ENCODE results near the gene FBXO21.
"Not testable (repeated sequence)": the region's sequence is repeated elsewhere in the genome, so short reads cannot be mapped to it uniquely, and the experiment has no call there.

Gene FBXO21, protein sequence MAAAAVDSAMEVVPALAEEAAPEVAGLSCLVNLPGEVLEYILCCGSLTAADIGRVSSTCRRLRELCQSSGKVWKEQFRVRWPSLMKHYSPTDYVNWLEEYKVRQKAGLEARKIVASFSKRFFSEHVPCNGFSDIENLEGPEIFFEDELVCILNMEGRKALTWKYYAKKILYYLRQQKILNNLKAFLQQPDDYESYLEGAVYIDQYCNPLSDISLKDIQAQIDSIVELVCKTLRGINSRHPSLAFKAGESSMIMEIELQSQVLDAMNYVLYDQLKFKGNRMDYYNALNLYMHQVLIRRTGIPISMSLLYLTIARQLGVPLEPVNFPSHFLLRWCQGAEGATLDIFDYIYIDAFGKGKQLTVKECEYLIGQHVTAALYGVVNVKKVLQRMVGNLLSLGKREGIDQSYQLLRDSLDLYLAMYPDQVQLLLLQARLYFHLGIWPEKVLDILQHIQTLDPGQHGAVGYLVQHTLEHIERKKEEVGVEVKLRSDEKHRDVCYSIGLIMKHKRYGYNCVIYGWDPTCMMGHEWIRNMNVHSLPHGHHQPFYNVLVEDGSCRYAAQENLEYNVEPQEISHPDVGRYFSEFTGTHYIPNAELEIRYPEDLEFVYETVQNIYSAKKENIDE

DNA sequence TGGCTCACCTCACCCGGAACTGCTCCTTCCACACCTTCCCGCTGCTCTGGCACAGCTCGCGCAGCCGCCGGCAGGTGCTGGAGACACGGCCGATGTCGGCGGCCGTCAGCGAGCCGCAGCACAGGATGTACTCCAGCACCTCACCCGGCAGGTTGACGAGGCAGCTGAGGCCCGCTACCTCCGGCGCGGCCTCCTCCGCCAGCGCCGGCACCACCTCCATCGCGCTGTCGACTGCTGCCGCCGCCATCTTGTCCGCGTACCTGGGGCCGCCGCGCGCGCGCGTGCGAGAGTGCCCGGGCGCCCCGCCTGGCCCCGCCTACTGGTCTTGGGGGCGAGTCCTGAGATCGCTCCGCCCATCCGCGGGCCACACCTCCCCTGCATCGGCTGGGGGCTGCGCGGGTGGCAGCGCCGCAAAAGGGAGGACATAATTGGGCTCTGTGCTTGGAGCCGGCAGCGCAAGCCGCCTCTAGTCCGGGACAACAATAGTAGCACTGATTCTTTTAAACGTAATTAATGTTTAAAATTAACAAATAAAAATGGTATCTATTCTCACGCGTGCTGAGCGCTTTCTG lies at the start of gene FBXO21:
Gene FBXO21 (minus strand): TSS at position 261 of the 572 bp plus-strand sequence. CDS start 14 bp downstream, at position 247.
- DNase-seq, result peak; percentile 91 to 93

- DNase-seq, result peak; percentile 44 to 46
These were observed 46.3 kb upstream of the FBXO21 start for GRCh38 chr12:117236456-117237001.

DNA sequence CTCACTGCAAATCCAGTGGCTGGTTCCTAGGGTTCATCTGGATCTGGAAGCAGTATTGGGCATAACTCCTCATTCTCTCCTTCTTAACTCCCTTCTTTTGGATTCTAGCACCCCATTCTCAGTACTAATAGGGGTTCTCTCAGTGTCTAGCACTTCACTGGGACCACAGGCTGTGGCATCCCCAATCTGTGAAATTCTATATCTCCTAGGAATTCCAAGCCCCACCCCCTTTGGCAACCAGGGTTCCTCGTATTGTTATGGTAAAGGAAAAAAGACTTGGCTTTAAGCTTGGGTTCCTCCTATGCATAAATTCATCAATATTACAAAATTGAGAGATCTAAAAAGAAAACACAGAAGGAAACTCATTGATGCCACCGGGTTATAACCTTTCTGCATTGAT lies 45.0 kb upstream of the FBXO21 start:
- DNase-seq, result no peak

- DNase-seq, result no peak
These were observed 44.2 kb upstream of the FBXO21 start for GRCh38 chr12:117234441-117234840.

DNA sequence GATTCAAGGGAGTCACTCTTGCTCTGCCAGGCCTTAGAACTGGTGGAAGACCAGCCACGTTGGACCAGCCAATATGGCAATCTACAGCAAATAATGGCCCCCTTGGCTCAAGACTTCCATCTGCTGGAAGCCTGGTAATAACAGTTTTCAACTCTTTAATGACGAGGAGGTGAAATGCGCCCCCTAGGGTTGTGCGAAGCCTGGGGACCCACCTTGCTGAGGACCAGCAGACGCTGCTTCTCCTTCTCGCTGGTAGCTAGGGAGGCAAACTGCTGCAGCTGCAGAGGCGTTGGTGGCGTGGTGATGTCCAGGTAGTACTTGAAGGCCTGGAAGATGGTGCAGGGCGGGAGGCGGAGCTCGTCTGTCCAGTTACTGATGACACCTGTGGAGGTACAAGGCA lies 41.5 kb upstream of the FBXO21 start:
- no peak for DNase-seq

GRCh38 chr12:117228239-117228638 lies 38.0 kb upstream of the FBXO21 start:
- no peak for DNase-seq

- no peak for DNase-seq
These were observed 36.9 kb upstream of the FBXO21 start for GRCh38 chr12:117227000-117227653.

DNA sequence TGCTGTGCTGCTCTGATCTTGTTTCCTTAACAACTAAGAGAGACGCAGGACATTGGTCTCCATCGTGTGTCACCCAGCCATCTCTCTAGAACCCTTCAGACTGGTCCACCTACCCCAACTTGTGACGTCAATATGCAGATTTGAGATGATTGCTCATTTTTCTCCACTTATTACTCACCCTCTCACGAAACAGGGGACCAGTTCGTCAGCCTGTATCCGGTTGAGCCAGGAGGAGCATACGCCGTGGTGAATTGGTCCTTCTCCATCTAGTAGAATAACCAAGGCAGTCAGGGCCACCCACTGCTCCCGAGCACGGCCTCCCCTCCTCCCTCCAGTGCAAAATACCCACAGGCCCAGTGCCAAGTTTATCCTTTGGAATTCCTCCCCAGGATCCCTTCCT lies 36.2 kb upstream of the FBXO21 start:
- no peak for DNase-seq

DNA sequence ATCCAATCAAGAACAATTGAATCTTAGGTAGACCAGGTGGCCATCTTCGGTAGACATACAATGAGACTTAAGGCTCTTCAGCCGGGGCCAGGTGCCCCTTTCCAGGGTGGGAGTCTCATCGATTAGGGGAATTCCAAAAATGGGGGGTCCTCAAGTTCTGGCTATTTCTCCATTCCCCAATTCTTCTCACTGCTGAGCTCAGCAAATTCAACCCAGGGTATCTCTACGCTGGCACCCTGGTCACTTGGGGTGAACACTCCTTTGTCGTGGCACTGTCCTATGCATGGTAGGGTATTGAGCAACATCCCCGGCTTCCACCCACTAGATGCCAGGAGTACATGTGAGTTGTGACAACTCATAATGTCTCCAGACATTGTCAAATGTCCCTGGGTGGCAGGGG lies 34.9 kb upstream of the FBXO21 start:
- DNase-seq, result no peak

GRCh38 chr12:117220947-117221346 lies 30.7 kb upstream of the FBXO21 start:
- DNase-seq, result not testable (repeated sequence)

GRCh38 chr12:117218149-117218548 lies 27.9 kb upstream of the FBXO21 start:
- DNase-seq, result no peak

GRCh38 chr12:117216686-117217085 lies 26.4 kb upstream of the FBXO21 start:
- no peak for DNase-seq

DNA sequence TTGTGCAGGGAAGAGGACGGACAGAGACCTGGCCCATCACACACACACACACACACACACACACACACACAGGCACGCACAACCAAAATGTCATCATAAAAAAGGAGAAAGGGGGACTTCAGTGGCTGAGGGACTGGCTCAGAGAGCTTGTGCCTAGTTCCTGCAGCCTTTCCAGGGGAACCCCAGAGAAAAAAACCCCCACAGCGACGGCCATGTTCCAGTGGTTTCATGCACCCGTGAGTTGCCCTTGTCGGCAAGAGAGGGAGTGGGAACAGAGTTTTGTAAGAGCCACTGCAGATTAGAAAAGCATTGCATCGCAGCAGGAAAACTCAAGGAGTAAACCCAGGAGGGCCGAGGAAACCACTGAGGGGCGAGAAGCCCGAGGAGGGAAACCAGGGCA lies 24.5 kb upstream of the FBXO21 start:
- DNase-seq, result no peak

- DNase-seq, result no peak
These were observed 23.1 kb upstream of the FBXO21 start for GRCh38 chr12:117213295-117213808.

DNA sequence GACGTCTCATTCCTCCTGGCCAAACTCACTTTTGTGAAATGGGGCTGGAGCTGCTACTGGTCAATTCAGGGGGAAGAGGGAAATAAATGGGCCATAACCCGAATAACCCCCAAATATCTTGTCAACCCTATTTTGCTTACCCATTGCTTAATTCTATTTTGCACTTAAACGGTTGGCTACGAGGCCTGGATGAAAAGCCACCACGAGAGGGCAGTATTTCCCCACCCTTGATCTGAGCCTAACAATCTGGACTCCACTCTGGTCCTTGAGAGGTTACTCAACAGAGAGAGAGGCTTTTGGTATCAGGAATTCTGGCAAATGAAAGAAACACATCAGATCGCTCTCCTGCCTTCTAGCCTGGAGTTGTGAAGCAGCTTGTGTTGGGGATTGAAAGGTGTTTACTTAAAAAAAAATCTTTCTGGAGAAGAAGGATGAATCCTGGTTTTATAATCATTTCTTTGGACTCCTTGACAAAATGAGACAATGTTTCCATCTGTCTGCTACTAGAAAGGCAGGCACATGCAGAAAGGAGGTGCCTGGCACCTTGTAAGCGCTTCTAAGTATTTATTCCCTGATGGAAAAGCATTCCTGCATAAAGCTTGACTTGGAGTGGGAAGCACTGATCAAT lies 22.4 kb upstream of the FBXO21 start:
- peak; percentile 43 to 52 for DNase-seq

- no peak for DNase-seq
These were observed 20.1 kb upstream of the FBXO21 start for GRCh38 chr12:117210266-117210918.

GRCh38 chr12:117209626-117210025 lies 19.4 kb upstream of the FBXO21 start:
- DNase-seq, result no peak

DNA sequence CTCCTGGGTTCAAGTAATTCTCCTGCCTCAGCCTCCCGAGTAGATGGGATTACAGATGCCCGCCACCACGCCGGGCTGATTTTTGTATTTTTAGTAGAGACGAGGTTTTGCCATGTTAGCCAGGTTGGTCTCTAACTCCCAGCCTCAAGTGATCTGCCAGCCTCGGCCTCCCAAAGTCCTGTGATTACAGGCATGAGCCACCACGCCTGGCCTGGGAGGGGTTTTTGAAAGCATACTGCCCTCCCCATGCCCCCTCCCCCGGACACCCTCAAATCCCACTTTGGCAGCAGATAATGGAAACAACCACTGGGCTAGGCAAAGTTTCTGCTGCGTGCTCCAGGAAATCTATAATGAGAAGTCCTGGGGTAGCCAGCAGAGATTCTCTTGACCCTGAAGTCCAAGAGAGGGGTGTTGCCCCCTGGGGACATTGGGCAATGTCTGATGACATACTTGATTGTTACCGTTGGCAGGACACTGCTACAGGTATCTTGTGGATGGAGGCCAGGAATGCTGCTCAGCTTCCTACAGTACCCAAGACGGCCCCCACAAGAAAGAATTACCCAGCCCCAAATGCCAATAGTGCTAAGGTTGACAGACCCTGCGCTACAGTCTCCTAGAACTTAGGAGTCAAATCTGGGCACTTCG lies 18.7 kb upstream of the FBXO21 start:
- DNase-seq, result no peak

- DNase-seq, result no peak
These were observed 17.9 kb upstream of the FBXO21 start for GRCh38 chr12:117208206-117208605.

- DNase-seq, result no peak
These were observed 17.4 kb upstream of the FBXO21 start for GRCh38 chr12:117207675-117208074.

GRCh38 chr12:117202556-117202955 lies 12.3 kb upstream of the FBXO21 start:
- no peak for DNase-seq

Measured in CD4-positive, alpha-beta T cell treated with Interleukin-4 for 1 hour (primary cell).